Activated effector memory CD4-positive, alpha-beta T cell treated with anti-CD3 and anti-CD28 coated beads, Interleukin-2, amount 50 U/mL, for 16 hours (primary cell): Measurements from ENCODE around the gene AGMO.

Experiments
- DNase-seq: peaks from one replicate; pipeline ENCODE4 v3.0.0-alpha.2; 2020

Gene AGMO

GRCh38 chr7:15494711-15495110 is 67.1 kb downstream of the AGMO start:
- no peak for DNase-seq

GRCh38 chr7:15491361-15491760 is 70.5 kb downstream of the AGMO start:
- no peak for DNase-seq

GRCh38 chr7:15490291-15490690 is 71.5 kb downstream of the AGMO start:
- no peak for DNase-seq

- no peak for DNase-seq
Observed at GRCh38 chr7:15489861-15490260, 72.0 kb downstream of the AGMO start.

GRCh38 chr7:15489383-15489782 is 72.4 kb downstream of the AGMO start:
- DNase-seq: no peak

- DNase-seq: no peak
Observed at GRCh38 chr7:15488401-15488800, 73.4 kb downstream of the AGMO start.

GRCh38 chr7:15487896-15488295 is 73.9 kb downstream of the AGMO start:
- no peak for DNase-seq

- no peak for DNase-seq
Observed at GRCh38 chr7:15485998-15486397, 75.8 kb downstream of the AGMO start.

GRCh38 chr7:15485431-15485830 is 76.4 kb downstream of the AGMO start:
- no peak for DNase-seq

- DNase-seq: no peak
Observed at GRCh38 chr7:15481132-15481531, 80.7 kb downstream of the AGMO start.

GRCh38 chr7:15478401-15478800 is 83.4 kb downstream of the AGMO start:
- no peak for DNase-seq

GRCh38 chr7:15476531-15476918 is 85.3 kb downstream of the AGMO start:
- DNase-seq: no peak

GRCh38 chr7:15475808-15476530 is 85.8 kb downstream of the AGMO start:
- no peak for DNase-seq

- DNase-seq: no peak
Observed at GRCh38 chr7:15471669-15471950, 90.2 kb downstream of the AGMO start.

- DNase-seq: no peak
Observed at GRCh38 chr7:15470825-15471668, 90.8 kb downstream of the AGMO start.

- DNase-seq: no peak
Observed at GRCh38 chr7:15464667-15465121, 97.1 kb downstream of the AGMO start.

GRCh38 chr7:15463801-15464666 is 97.8 kb downstream of the AGMO start:
- DNase-seq: no peak

- no peak for DNase-seq
Observed at GRCh38 chr7:15462721-15463389, 99.0 kb downstream of the AGMO start.

GRCh38 chr7:15461576-15461975 is 100.2 kb downstream of the AGMO start:
- DNase-seq: no peak

GRCh38 chr7:15459018-15459615 is 102.7 kb downstream of the AGMO start:
- no peak for DNase-seq

- DNase-seq: no peak
Observed at GRCh38 chr7:15457990-15458955, 103.5 kb downstream of the AGMO start.
